Endometrial microvascular endothelial cells (primary cell): ENCODE data around the gene PHOX2B. TPM values are rescaled to one million over a fixed set of nuclear protein-coding genes. Genes with fewer than 3 reads are reported as not detected.
"Not testable (repeated sequence)": the region's sequence is repeated elsewhere in the genome, so short reads cannot be mapped to it uniquely, and the experiment has no call there.

Experiments used
- in situ Hi-C: cut with HindIII; loops from 2 replicates; pipeline ENCODE4 v1.10.0; 2017; ENCODE audit warnings: low sequenced_read_pairs, low pct_unique_long_range_greater_than_20kb; ENCODE audit errors: inconsistent ontology term
- total RNA-seq: library from RNA; depleted of rRNA; stranded (reverse); fragments of >200 nt; gene quantifications from one replicate; pipeline ENCODE4 v1.2.3, GENCODE V29; 2015; ENCODE audit errors: inconsistent ontology term

Gene PHOX2B
- total RNA-seq, 1 donor from 2014 or later = not detected

- in situ Hi-C loops = no loop called here
Observed at GRCh38 chr4:41750121-41750625, 1.6 kb upstream of the PHOX2B start.

GRCh38 chr4:41749631-41750039 lies 1.1 kb upstream of the PHOX2B start:
- in situ Hi-C loops = no loop called here

GRCh38 chr4:41748074-41748570 lies 403 bp downstream of the PHOX2B start:
- in situ Hi-C loops = no loop called here

GRCh38 chr4:41747230-41748055 lies 1.1 kb downstream of the PHOX2B start:
- in situ Hi-C loops = no loop called here

GRCh38 chr4:41746440-41747229 lies 1.9 kb downstream of the PHOX2B start:
- in situ Hi-C loops = no loop called here

GRCh38 chr4:41746025-41746439 lies 2.5 kb downstream of the PHOX2B start:
- in situ Hi-C loops = no loop called here

GRCh38 chr4:41745292-41746024 lies 3.1 kb downstream of the PHOX2B start:
- in situ Hi-C loops = no loop called here

GRCh38 chr4:41744572-41745291 lies 3.8 kb downstream of the PHOX2B start:
- in situ Hi-C loops = no loop called here

- in situ Hi-C loops = no loop called here
Observed at GRCh38 chr4:41741354-41741753, 7.2 kb downstream of the PHOX2B start.

- in situ Hi-C loops = not testable (repeated sequence)
Observed at GRCh38 chr4:41737491-41737890, 11.0 kb downstream of the PHOX2B start.

GRCh38 chr4:41734371-41734770 lies 14.2 kb downstream of the PHOX2B start:
- in situ Hi-C loops = no loop called here

GRCh38 chr4:41731569-41732126 lies 16.9 kb downstream of the PHOX2B start:
- in situ Hi-C loops = no loop called here

GRCh38 chr4:41728573-41728913 lies 20.0 kb downstream of the PHOX2B start:
- in situ Hi-C loops = no loop called here

GRCh38 chr4:41727861-41728572 lies 20.5 kb downstream of the PHOX2B start:
- in situ Hi-C loops = no loop called here

GRCh38 chr4:41725254-41725653 lies 23.3 kb downstream of the PHOX2B start:
- in situ Hi-C loops = no loop called here

- in situ Hi-C loops = no loop called here
Observed at GRCh38 chr4:41723286-41723685, 25.2 kb downstream of the PHOX2B start.

GRCh38 chr4:41722181-41722580 lies 26.3 kb downstream of the PHOX2B start:
- in situ Hi-C loops = no loop called here

- in situ Hi-C loops = no loop called here
Observed at GRCh38 chr4:41719417-41719816, 29.1 kb downstream of the PHOX2B start.
